ENCODE results near the gene ZNF608.

Gene ZNF608

GRCh38 chr5:124745007-124745927, 1.2 kb downstream of the ZNF608 start:
- TF ChIP-seq POLR2A (IDR thresholded peaks at IDR 0.05; ENCODE audit: extremely low read depth, insufficient read length) (no peak), MAX (IDR thresholded peaks at IDR 0.05; ENCODE audit: low read depth, low read length) (no peak), MYC (IDR thresholded peaks at IDR 0.05; ENCODE audit: low read depth, low read length) (no peak), CTCF (IDR thresholded peaks at IDR 0.05; ENCODE audit: low read depth, low read length) (no peak)
- H3K4me3 ChIP-seq (ENCODE audit: low read depth, low read length), result no peak overlapping the region
- no peak for DNase-seq (ENCODE audit: low read depth)

GRCh38 chr5:124744170-124744971, 2.1 kb downstream of the ZNF608 start:
- TF ChIP-seq MYC (IDR thresholded peaks at IDR 0.05; ENCODE audit: low read depth, low read length), result no peak
- no peak for TF ChIP-seq CTCF (IDR thresholded peaks at IDR 0.05; ENCODE audit: low read depth, low read length)
- no peak for TF ChIP-seq POLR2A (IDR thresholded peaks at IDR 0.05; ENCODE audit: extremely low read depth, insufficient read length)
- no peak for TF ChIP-seq MAX (IDR thresholded peaks at IDR 0.05; ENCODE audit: low read depth, low read length)
- DNase-seq (ENCODE audit: low read depth), result no peak
- no peak overlapping the region for H3K4me3 ChIP-seq (ENCODE audit: low read depth, low read length)

GRCh38 chr5:124743602-124744169, 2.8 kb downstream of the ZNF608 start:
- TF ChIP-seq MYC (IDR thresholded peaks at IDR 0.05; ENCODE audit: low read depth, low read length) (no peak), POLR2A (IDR thresholded peaks at IDR 0.05; ENCODE audit: extremely low read depth, insufficient read length) (no peak), CTCF (IDR thresholded peaks at IDR 0.05; ENCODE audit: low read depth, low read length) (no peak), MAX (IDR thresholded peaks at IDR 0.05; ENCODE audit: low read depth, low read length) (no peak)
- no peak overlapping the region for H3K4me3 ChIP-seq (ENCODE audit: low read depth, low read length)
- DNase-seq (ENCODE audit: low read depth), result no peak

GRCh38 chr5:124742983-124743601, 3.3 kb downstream of the ZNF608 start:
- H3K4me3 ChIP-seq (ENCODE audit: low read depth, low read length), result no peak overlapping the region
- TF ChIP-seq CTCF (IDR thresholded peaks at IDR 0.05; ENCODE audit: low read depth, low read length) (no peak), MAX (IDR thresholded peaks at IDR 0.05; ENCODE audit: low read depth, low read length) (no peak), POLR2A (IDR thresholded peaks at IDR 0.05; ENCODE audit: extremely low read depth, insufficient read length) (no peak), MYC (IDR thresholded peaks at IDR 0.05; ENCODE audit: low read depth, low read length) (no peak)
- no peak for DNase-seq (ENCODE audit: low read depth)

- TF ChIP-seq CTCF (IDR thresholded peaks at IDR 0.05; ENCODE audit: low read depth, low read length) (no peak), MYC (IDR thresholded peaks at IDR 0.05; ENCODE audit: low read depth, low read length) (no peak), MAX (IDR thresholded peaks at IDR 0.05; ENCODE audit: low read depth, low read length) (no peak), POLR2A (IDR thresholded peaks at IDR 0.05; ENCODE audit: extremely low read depth, insufficient read length) (no peak)
- DNase-seq (ENCODE audit: low read depth), result no peak
- H3K4me3 ChIP-seq (ENCODE audit: low read depth, low read length), result no peak overlapping the region
These were observed 3.9 kb downstream of the ZNF608 start for GRCh38 chr5:124742521-124742920.
